HL-60 (cell line): ENCODE data around the gene CD44.

Experiments used
- CTCF ChIP-seq: IDR thresholded peaks from one replicate; pipeline ENCODE4 v1.5.1; 2011; ENCODE audit warnings: low read length, control low read depth, inconsistent platforms; ENCODE audit not compliant: insufficient read depth
- POLR2AphosphoS5 ChIP-seq: IDR thresholded peaks from 2 replicates; pipeline ENCODE4 v1.6.1; 2012; ENCODE audit warnings: low read depth

DNA sequence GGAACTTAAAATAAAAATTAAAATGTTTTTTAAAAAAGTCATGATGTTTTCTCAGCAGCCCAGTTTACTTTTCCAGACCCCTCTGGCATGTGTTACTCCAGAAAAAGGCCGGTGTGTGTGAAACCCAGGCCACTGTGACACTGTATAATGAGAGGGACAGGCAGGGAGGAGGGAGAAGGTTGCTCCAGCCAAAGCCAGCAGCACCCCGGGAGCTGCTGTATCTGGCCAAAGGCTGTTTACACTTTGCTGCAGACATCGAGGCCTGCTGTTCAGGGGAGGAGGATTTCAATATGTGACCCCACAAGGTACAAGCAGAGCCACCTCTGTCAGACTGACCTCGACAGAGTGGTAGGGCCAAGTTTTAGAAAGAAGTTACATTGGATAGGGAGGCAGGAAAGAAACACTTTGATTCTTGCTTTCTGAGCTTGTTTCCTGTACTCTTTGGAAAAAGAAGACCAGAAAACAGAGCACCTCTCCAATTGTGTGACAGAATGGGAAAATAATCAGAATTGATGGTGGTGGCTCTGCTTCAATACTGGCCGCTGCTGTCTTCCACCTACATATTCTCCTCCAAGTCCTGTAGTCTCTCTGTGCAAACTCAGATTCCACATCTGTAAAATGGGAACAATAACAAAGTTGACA lies 41.0 kb upstream of the CD44 start:
- TF ChIP-seq CTCF (no peak), POLR2AphosphoS5 (no peak)
